ENCODE measurements around the gene VAV2.

DNA sequence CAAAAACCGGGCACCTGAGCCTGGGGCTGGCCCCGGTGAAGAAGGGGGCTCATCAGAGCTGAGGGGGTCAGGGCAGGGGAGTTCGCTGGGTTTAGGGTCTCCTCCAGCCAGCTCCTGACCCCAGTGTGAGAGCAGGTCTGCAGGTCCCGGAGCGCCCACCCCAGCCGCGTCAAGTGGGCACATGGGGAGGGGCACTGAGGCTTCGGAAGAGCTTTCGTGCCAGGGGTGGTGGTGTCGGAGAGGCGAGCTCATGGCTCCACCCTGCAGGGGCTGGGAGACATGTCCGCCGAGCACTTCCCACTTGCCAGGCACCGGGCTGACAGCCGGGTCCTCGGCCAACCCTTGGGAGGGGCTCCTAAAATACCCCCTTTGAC lies 13.2 kb downstream of the VAV2 start:
- TF ChIP-seq CEBPB (IDR thresholded peaks at IDR 0.05) (no peak), CHD4 (IDR thresholded peaks at IDR 0.05; ENCODE audit: borderline replicate concordance) (no peak), MAFK (IDR thresholded peaks at IDR 0.05; ENCODE audit: partially characterized antibody) (no peak), POLR2AphosphoS2 (conservative IDR thresholded peaks at IDR 0.05; ENCODE audit: low read length) (no peak), SMC3 (IDR thresholded peaks at IDR 0.05) (no peak), RAD21 (conservative IDR thresholded peaks at IDR 0.05 in 1 of 2, IDR thresholded peaks at IDR 0.05 in 1 of 2) (no peak), POLR2A (IDR thresholded peaks at IDR 0.05; ENCODE audit: low read length) (no peak), EHMT2 (IDR thresholded peaks at IDR 0.05; ENCODE audit: low read depth) (no peak), MYC (IDR thresholded peaks at IDR 0.05; ENCODE audit: borderline replicate concordance, low read length) (no peak)
- TF ChIP-seq, protein P1, sequence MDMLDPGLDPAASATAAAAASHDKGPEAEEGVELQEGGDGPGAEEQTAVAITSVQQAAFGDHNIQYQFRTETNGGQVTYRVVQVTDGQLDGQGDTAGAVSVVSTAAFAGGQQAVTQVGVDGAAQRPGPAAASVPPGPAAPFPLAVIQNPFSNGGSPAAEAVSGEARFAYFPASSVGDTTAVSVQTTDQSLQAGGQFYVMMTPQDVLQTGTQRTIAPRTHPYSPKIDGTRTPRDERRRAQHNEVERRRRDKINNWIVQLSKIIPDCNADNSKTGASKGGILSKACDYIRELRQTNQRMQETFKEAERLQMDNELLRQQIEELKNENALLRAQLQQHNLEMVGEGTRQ (IDR thresholded peaks at IDR 0.05), result no peak
- TF ChIP-seq, protein P2, sequence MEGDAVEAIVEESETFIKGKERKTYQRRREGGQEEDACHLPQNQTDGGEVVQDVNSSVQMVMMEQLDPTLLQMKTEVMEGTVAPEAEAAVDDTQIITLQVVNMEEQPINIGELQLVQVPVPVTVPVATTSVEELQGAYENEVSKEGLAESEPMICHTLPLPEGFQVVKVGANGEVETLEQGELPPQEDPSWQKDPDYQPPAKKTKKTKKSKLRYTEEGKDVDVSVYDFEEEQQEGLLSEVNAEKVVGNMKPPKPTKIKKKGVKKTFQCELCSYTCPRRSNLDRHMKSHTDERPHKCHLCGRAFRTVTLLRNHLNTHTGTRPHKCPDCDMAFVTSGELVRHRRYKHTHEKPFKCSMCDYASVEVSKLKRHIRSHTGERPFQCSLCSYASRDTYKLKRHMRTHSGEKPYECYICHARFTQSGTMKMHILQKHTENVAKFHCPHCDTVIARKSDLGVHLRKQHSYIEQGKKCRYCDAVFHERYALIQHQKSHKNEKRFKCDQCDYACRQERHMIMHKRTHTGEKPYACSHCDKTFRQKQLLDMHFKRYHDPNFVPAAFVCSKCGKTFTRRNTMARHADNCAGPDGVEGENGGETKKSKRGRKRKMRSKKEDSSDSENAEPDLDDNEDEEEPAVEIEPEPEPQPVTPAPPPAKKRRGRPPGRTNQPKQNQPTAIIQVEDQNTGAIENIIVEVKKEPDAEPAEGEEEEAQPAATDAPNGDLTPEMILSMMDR (IDR thresholded peaks at IDR 0.05), result no peak

All from A549 (cell line).